Adrenal gland (tissue), 12 donors: ENCODE data around the gene TOX2. TPM values are rescaled to one million over a fixed set of nuclear protein-coding genes. Genes with fewer than 3 reads are reported as not detected.

Experiments used
- DNase-seq, 7 donors: peaks; one replicate each; pipeline ENCODE4 v3.0.0-alpha.2; 2019 to 2020
- H3K27ac ChIP-seq, 5 donors: fragments of 200-600 bp; sonication (generic) in 4 of 5; 1 replicate in 3 of 5; 2 replicates in 2 of 5; pipeline versions ENCODE4 v1.5.1 to v1.8.0; 2016 to 2020; ENCODE audit warnings: mild to moderate bottlenecking in 1 of 5
- H3K27me3 ChIP-seq: fragments of 200-600 bp; 2 replicates; pipeline ENCODE4 v1.8.0; 2021
- H3K36me3 ChIP-seq, 2 donors: fragments of 200-600 bp; replicated peaks in 1 of 2; 1 replicate in 1 of 2; 2 replicates in 1 of 2; pipeline versions ENCODE4 v1.5.1 to v1.8.0; 2018 to 2022
- H3K4me1 ChIP-seq, 2 donors: fragments of 200-600 bp; replicated peaks in 1 of 2; 1 replicate in 1 of 2; 2 replicates in 1 of 2; pipeline versions ENCODE4 v1.5.1 to v1.8.0; 2018 to 2021
- H3K4me3 ChIP-seq, 4 donors: fragments of 200-600 bp; sonication (generic) in 3 of 4; one replicate each; pipeline ENCODE4 v1.5.1; 2016 to 2018
- H3K9me3 ChIP-seq, 3 donors: fragments of 200-600 bp; sonication (generic) in 1 of 3; replicated peaks in 1 of 3; 1 replicate in 2 of 3; 2 replicates in 1 of 3; pipeline versions ENCODE4 v1.5.1 to v1.8.0; 2016 to 2021
- POLR2A ChIP-seq, 2 donors: fragments of 450-650 bp; IDR thresholded peaks; one replicate each; pipeline ENCODE4 v1.6.1; 2017; ENCODE audit warnings: antibody characterized with exemption in 2 of 2, mild to moderate bottlenecking in 2 of 2, moderate library complexity in 1 of 2
- WGBS, 4 donors: extraction: QIAGEN DNeasy Blood & Tissue Kit in 2 of 4; methylation state at CpG; one replicate each; pipeline versions ENCODE4 v1.1.5 to v1.1.7; 2013 to 2017; 5-methylcytosine and 5-hydroxymethylcytosine counted together
- intact Hi-C, 2 donors: fragments of 100-400 bp; cut with DNase I; formaldehyde crosslinking; loops; one replicate each; pipeline versions ENCODE4 v1.14.1 to v1.15.0; 2022 to 2023
- polyA plus RNA-seq, 3 donors: library from polyadenylated mRNA; stranded (reverse); fragments of 200-250 nt in 2 of 3; fragments of 350-450 nt in 1 of 3; fragmentation: Illumina TruSeq in 1 of 3; extraction: RNeasy Lipid Tissue Mini Kit (QIAGEN cat#74804) in 1 of 3; gene quantifications; one replicate each; pipeline ENCODE4 v1.2.3, GENCODE V29; 2013 to 2014
- total RNA-seq, 9 donors: library from RNA; depleted of rRNA in 4 of 9; stranded (reverse); fragments of >200 nt in 4 of 9; fragments of 120-200 nt in 1 of 9; fragmentation: NEBNext Ultra II Directional in 1 of 9; extraction: Animal tissue kit (Norgen Biotek cat#: 25700) in 1 of 9; gene quantifications; one replicate each; pipeline versions ENCODE4 v1.1.0 to v1.2.4, GENCODE V29; 2013 to 2023
- TF ChIP-seq, protein P1 (sequence below), 6 experiments: fragments of 450-650 bp in 4 of 6; fragments of 200-600 bp in 2 of 6; sonication (generic) in 1 of 6; IDR thresholded peaks; 1 replicate in 5 of 6; 2 replicates in 1 of 6; pipeline versions ENCODE4 v1.5.1 to v1.8.0; 2016 to 2021; ENCODE audit warnings: antibody characterized with exemption in 6 of 6, mild to moderate bottlenecking in 2 of 6, moderate library complexity in 1 of 6
- donor health status: healthy with polysubstance abuse.
- donor health status: Bipolar disorder and iron deficiency.
- donor health status: DM: yes; HTN: yes; CAD: no.
- donor health status: DM: no; HTN: no; CAD: no.
- donor health status: DM: no; HTN: no; CAD: no.
- donor health status: DM: yes; HTN: yes; CAD: no.

Gene TOX2
- total and polyA plus RNA-seq, 12 donors, result 0.33 to 7.6 (median 2.8) TPM

DNA sequence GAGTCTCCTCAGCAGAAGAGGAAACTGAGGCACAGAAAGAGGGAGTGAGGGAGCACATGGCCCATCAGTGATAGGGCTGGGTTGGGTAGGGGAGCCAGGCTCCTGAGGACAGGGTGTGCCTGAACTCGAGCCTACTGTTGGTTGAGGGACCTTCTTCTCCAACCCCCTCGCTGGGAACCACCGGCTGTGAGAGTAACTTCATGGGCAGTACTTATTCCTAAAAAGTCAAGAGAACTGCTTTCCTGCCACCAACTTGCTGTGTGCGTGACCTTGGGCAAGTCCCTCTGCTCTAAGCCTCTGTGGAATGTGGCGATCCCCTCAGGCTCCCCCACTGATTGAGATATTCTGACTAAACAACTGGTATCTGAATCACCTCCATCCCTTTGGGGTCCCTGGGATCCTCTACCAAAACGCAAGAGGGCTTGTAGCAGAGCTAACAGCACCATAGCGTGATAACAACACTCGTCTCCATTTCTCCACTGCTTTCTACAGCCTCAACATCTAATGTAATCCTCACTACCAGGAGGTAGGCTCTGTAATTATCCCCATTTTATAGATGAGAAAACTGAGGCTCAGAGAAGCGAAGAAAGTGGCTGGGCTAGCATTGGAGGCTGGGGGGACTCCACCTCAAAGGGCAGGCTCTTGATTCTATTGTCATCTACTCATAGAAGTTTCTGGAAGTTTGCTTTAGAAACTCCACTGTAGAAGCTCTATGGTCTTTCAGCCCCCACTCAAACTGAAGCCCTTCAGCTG is 196.3 kb downstream of the TOX2 start:
- Histone ChIP-seq H3K4me3 (no peak overlapping the region), H3K9me3 (no peaks in the 10 kb centered on the region), H3K4me1 (no peaks in the 10 kb centered on the region), H3K36me3 (no peaks in the 10 kb centered on the region), H3K27ac (no peak overlapping the region), H3K27me3 (peaks cover 7% of the 10 kb centered on the region)
- TF ChIP-seq, protein P1, sequence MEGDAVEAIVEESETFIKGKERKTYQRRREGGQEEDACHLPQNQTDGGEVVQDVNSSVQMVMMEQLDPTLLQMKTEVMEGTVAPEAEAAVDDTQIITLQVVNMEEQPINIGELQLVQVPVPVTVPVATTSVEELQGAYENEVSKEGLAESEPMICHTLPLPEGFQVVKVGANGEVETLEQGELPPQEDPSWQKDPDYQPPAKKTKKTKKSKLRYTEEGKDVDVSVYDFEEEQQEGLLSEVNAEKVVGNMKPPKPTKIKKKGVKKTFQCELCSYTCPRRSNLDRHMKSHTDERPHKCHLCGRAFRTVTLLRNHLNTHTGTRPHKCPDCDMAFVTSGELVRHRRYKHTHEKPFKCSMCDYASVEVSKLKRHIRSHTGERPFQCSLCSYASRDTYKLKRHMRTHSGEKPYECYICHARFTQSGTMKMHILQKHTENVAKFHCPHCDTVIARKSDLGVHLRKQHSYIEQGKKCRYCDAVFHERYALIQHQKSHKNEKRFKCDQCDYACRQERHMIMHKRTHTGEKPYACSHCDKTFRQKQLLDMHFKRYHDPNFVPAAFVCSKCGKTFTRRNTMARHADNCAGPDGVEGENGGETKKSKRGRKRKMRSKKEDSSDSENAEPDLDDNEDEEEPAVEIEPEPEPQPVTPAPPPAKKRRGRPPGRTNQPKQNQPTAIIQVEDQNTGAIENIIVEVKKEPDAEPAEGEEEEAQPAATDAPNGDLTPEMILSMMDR (IDR thresholded peaks at IDR 0.05), result no peak
- no peak for TF ChIP-seq POLR2A (IDR thresholded peaks at IDR 0.05)
- WGBS, 4 donors, result 59 to 90% (median 79%) methylated on average over 7 to 9 of the region's 9 CpGs
- intact Hi-C loops, result loop anchor here in 1 of 2 donors (5.0 kb wide), 1 partner anchor 201 kb away; the partner anchor contains the start of gene FITM2
- no peak for DNase-seq

DNA sequence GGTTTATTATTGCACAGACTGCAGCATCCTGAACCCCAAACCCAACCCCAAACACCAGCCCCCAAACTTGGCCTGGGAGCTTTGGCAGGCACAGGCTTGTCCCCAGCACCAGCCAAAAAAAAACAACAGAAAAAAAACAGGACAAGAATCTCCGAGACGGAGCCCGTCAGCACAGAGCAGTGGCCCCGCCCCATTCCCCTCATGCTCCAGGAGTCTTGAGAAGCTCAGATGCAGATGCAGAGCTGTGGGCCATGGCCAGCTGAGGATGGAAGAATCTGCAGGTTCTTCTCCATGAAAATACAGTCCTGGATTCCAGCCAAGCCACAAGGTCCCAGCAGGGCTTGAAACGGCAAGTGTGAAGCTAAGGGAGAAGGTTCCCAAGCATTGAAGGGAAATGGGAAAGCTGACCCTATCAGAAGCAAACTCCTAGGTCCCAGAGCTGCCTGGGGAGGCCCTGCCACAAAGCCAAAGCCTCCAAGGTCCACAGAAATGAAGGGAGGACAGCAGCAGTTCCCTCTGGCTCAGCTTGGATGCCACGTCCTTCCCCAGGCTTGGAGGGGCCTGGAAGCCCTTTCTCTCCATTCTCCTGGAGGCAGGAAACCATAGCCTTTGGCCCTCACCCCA is 197.2 kb downstream of the TOX2 start:
- intact Hi-C loops, result loop anchor here in 1 of 2 donors (5.0 kb wide), 1 partner anchor 200 kb away; the partner anchor contains the start of gene FITM2
- Histone ChIP-seq H3K27ac (no peak overlapping the region), H3K4me3 (no peak overlapping the region), H3K9me3 (no peaks in the 10 kb centered on the region), H3K27me3 (peaks cover 13% of the 10 kb centered on the region), H3K36me3 (no peaks in the 10 kb centered on the region), H3K4me1 (no peaks in the 10 kb centered on the region)
- WGBS, 4 donors, result 41 to 57% (median 47%) methylated on average over 6 of the region's 6 CpGs
- TF ChIP-seq POLR2A (IDR thresholded peaks at IDR 0.05), result no peak
- TF ChIP-seq, protein P1 (IDR thresholded peaks at IDR 0.05), result no peak
- no peak for DNase-seq

DNA sequence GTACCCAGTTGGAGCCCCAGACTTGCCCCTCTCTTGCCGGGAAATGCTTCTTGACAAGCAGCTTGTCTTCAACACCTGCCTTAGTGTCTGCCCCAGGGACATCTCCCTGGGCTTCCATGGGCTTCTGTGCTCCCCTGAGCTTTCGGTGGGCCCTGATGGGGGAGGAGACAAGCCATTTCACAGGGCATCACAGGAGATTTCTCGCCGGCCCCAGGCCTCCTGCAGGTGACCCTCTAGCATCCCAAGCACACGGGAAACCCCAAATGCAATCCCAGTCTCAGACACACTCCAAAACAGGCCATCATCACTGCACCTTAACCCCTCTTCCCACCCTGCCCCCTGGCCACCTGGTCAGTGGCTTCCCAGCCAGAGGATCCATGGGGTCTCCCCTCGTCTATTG is 197.8 kb downstream of the TOX2 start:
- DNase-seq, result no peak
- Histone ChIP-seq H3K9me3 (no peaks in the 10 kb centered on the region), H3K4me1 (no peaks in the 10 kb centered on the region), H3K27ac (no peak overlapping the region), H3K36me3 (no peaks in the 10 kb centered on the region), H3K4me3 (no peak overlapping the region), H3K27me3 (peaks cover 9% of the 10 kb centered on the region)
- 70 to 96% (median 89%) methylated on average over 3 to 6 of the region's 6 CpGs for WGBS, 4 donors
- intact Hi-C loops, result loop anchor here in 1 of 2 donors (5.0 kb wide), 1 partner anchor 200 kb away; the partner anchor contains the start of gene FITM2
- TF ChIP-seq, protein P1 (IDR thresholded peaks at IDR 0.05), result no peak
- TF ChIP-seq POLR2A (IDR thresholded peaks at IDR 0.05), result no peak

DNA sequence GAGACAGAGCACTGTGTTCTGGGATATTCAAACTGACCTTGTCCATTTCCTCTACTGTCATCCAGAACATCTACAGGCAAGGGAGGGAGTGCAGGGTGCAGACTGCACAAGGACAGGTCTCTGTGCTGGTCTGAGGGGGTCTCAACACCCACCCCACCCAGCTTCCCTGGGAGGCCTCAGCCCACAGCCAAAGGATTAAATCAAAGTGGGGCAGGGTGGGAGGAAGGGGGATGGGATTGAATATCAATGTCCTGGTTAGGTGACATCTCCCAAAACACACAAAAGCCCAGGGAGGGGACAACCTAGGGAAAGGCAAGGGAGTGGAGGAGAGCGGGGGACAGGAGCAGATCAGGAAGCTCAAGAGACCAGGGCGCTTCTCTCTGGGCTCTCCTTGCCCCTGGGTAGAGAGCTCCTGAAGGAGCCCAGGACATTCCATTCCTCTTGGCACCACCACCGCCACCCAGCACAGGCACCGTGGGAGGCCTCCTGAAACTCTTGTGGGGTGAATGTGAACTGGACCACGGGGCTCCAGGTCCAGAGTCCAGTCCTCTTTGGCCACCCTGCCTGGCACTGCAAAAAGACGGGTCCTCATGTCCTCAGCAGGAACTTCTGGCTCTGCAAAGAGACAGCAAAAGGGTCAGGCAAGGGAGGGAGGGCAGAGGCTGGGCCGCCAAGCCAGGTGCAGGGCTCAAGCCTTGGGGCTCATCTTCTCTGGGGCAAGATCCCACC is 198.4 kb downstream of the TOX2 start:
- WGBS, 4 donors, result 78 to 92% (median 86%) methylated on average over 7 of the region's 7 CpGs
- no peak for DNase-seq
- Histone ChIP-seq H3K27ac (no peak overlapping the region), H3K27me3 (peaks cover 9% of the 10 kb centered on the region), H3K4me1 (no peaks in the 10 kb centered on the region), H3K4me3 (no peak overlapping the region), H3K36me3 (no peaks in the 10 kb centered on the region), H3K9me3 (no peaks in the 10 kb centered on the region)
- intact Hi-C loops, result loop anchor here in 1 of 2 donors (5.0 kb wide), 1 partner anchor 199 kb away; the partner anchor contains the start of gene FITM2
- TF ChIP-seq, protein P1 (IDR thresholded peaks at IDR 0.05), result no peak
- no peak for TF ChIP-seq POLR2A (IDR thresholded peaks at IDR 0.05)
